IPS-18c (cell line): ENCODE measurements around the gene KCTD7.
"Not testable (repeated sequence)": the region's sequence is repeated elsewhere in the genome, so short reads cannot be mapped to it uniquely, and the experiment has no call there.

Experiments used
- H3K4me3 ChIP-seq: 2 replicates; pipeline ENCODE4 v1.7.0; 2013; ENCODE audit warnings: low read depth, mild to moderate bottlenecking, low read length, moderate library complexity; ENCODE audit not compliant: insufficient read depth
- H3K9me3 ChIP-seq: one replicate; pipeline ENCODE4 v1.6.1; 2013; ENCODE audit warnings: mild to moderate bottlenecking, low read length, moderate library complexity; ENCODE audit not compliant: control insufficient read depth, insufficient read depth

Gene KCTD7

GRCh38 chr7:66687672-66688071, 59.0 kb downstream of the KCTD7 start:
- not testable (repeated sequence) for H3K4me3 ChIP-seq, H3K9me3 ChIP-seq

- no peak overlapping the region for H3K4me3 ChIP-seq
- H3K9me3 ChIP-seq, result no peaks in the 10 kb centered on the region
These were observed 60.4 kb downstream of the KCTD7 start for GRCh38 chr7:66689081-66689480.

- Histone ChIP-seq H3K4me3 (no peak overlapping the region), H3K9me3 (no peaks in the 10 kb centered on the region)
These were observed 64.7 kb downstream of the KCTD7 start for GRCh38 chr7:66693331-66693730.
